H9 (cell line): ENCODE results near the gene LETM1. TPM values are rescaled to one million over a fixed set of nuclear protein-coding genes. Genes with fewer than 3 reads are reported as not detected.

ENCODE experiments used
- DNase-seq: peaks from one replicate; pipeline ENCODE4 v3.0.0-alpha.2; 2017
- H2AFZ ChIP-seq: one replicate; pipeline ENCODE4 v1.6.1; 2013; ENCODE audit warnings: mild to moderate bottlenecking, low read length, control low read depth, moderate library complexity
- H2AK5ac ChIP-seq: 2 replicates; pipeline ENCODE4 v1.6.1; 2013; ENCODE audit warnings: low read length, control low read depth, mixed read lengths; ENCODE audit not compliant: insufficient read length
- H2BK120ac ChIP-seq: one replicate; pipeline ENCODE4 v1.6.1; 2013; ENCODE audit warnings: low read depth, mild to moderate bottlenecking, low read length, control low read depth, inconsistent platforms; ENCODE audit not compliant: poor library complexity, severe bottlenecking
- H2BK12ac ChIP-seq: 2 replicates; pipeline ENCODE4 v1.6.1; 2013; ENCODE audit warnings: low read length, control low read depth, mixed read lengths, low read depth; ENCODE audit not compliant: insufficient read length
- H2BK15ac ChIP-seq: 2 replicates; pipeline ENCODE4 v1.6.1; 2013; ENCODE audit warnings: low read depth, low read length, control low read depth
- H2BK20ac ChIP-seq: one replicate; pipeline ENCODE4 v1.6.1; 2013; ENCODE audit warnings: low read depth, mild to moderate bottlenecking, low read length, control low read depth, inconsistent platforms; ENCODE audit not compliant: poor library complexity, severe bottlenecking
- H2BK5ac ChIP-seq: 2 replicates; pipeline ENCODE4 v1.6.1; 2013; ENCODE audit warnings: low read length, control low read depth, mixed read lengths; ENCODE audit not compliant: insufficient read length
- H3K14ac ChIP-seq: 2 replicates; pipeline ENCODE4 v1.6.1; 2013; ENCODE audit warnings: low read length, control low read depth; ENCODE audit not compliant: insufficient read depth
- H3K18ac ChIP-seq: 2 replicates; pipeline ENCODE4 v1.6.1; 2013; ENCODE audit warnings: low read depth, mild to moderate bottlenecking, mixed read lengths, low read length, control low read depth; ENCODE audit not compliant: insufficient read length
- H3K23ac ChIP-seq: 2 replicates; pipeline ENCODE4 v1.6.1; 2013; ENCODE audit warnings: low read length, control low read depth, mixed read lengths, low read depth; ENCODE audit not compliant: insufficient read length
- H3K23me2 ChIP-seq: 2 replicates; pipeline ENCODE4 v1.6.1; 2013; ENCODE audit warnings: low read depth, mild to moderate bottlenecking, mixed read lengths, low read length, control low read depth; ENCODE audit not compliant: insufficient read length, poor library complexity, severe bottlenecking
- H3K27ac ChIP-seq: 2 replicates; pipeline ENCODE4 v1.5.1; 2013; ENCODE audit warnings: low read length, control low read depth, mixed read lengths, low read depth; ENCODE audit not compliant: insufficient read length
- H3K27me3 ChIP-seq: 2 replicates; pipeline ENCODE4 v1.6.1; 2013; ENCODE audit warnings: low read length, control low read depth, inconsistent platforms; ENCODE audit not compliant: insufficient read depth
- H3K4ac ChIP-seq: 2 replicates; pipeline ENCODE4 v1.6.1; 2013; ENCODE audit warnings: low read depth, mild to moderate bottlenecking, control low read depth, inconsistent platforms, low read length, moderate library complexity
- H3K4me1 ChIP-seq: 2 replicates; pipeline ENCODE4 v1.6.1; 2013; ENCODE audit warnings: low read length, control low read depth, inconsistent platforms; ENCODE audit not compliant: insufficient read depth
- H3K4me2 ChIP-seq: 2 replicates; pipeline ENCODE4 v1.6.1; 2013; ENCODE audit warnings: low read length, control low read depth, mixed read lengths; ENCODE audit not compliant: insufficient read length, insufficient read depth
- H3K56ac ChIP-seq: 2 replicates; pipeline ENCODE4 v1.6.1; 2013; ENCODE audit warnings: low read depth, mild to moderate bottlenecking, mixed read lengths, low read length, control low read depth; ENCODE audit not compliant: insufficient read length
- H3K79me1 ChIP-seq: 2 replicates; pipeline ENCODE4 v1.6.1; 2013; ENCODE audit warnings: low read depth, mild to moderate bottlenecking, moderate library complexity, low read length, control low read depth, inconsistent platforms; ENCODE audit not compliant: insufficient read depth, poor library complexity, severe bottlenecking
- H3K79me2 ChIP-seq: 2 replicates; pipeline ENCODE4 v1.6.1; 2013; ENCODE audit warnings: low read length, control low read depth, inconsistent platforms; ENCODE audit not compliant: insufficient read depth
- H3K9ac ChIP-seq: 2 replicates; pipeline ENCODE4 v1.6.1; 2013; ENCODE audit warnings: low read length, control low read depth, mixed read lengths; ENCODE audit not compliant: insufficient read length; ENCODE audit errors: extremely low read depth
- H3K9me3 ChIP-seq: one replicate; pipeline ENCODE4 v1.6.1; 2013; ENCODE audit warnings: low read depth, low read length, inconsistent platforms; ENCODE audit not compliant: control insufficient read depth
- H3T11ph ChIP-seq: one replicate; pipeline ENCODE4 v1.6.1; 2013; ENCODE audit warnings: mild to moderate bottlenecking, low read length, control low read depth, inconsistent platforms
- H4K20me1 ChIP-seq: one replicate; pipeline ENCODE4 v1.6.1; 2013; ENCODE audit not compliant: control insufficient read depth, insufficient read length, insufficient read depth
- H4K5ac ChIP-seq: 2 replicates; pipeline ENCODE4 v1.6.1; 2013; ENCODE audit warnings: low read depth, mild to moderate bottlenecking, mixed read lengths, low read length, control low read depth; ENCODE audit not compliant: insufficient read length
- H4K8ac ChIP-seq: replicated peaks from 2 replicates; pipeline ENCODE4 v1.6.1; 2013; ENCODE audit warnings: low read length, control low read depth, mixed read lengths, low read depth; ENCODE audit not compliant: insufficient read length
- H4K91ac ChIP-seq: 2 replicates; pipeline ENCODE4 v1.6.1; 2013; ENCODE audit warnings: low read depth, mild to moderate bottlenecking, moderate library complexity, mixed read lengths, low read length, control low read depth; ENCODE audit not compliant: insufficient read length
- H3K27ac Mint-ChIP-seq, 3 experiments: 2 replicates in 2 of 3; 3 replicates in 1 of 3; pipeline ENCODE4 v1.8.0; 2020 to 2021; ENCODE audit warnings: mixed read lengths in 3 of 3, mild to moderate bottlenecking in 1 of 3, moderate library complexity in 1 of 3
- H3K27me3 Mint-ChIP-seq: 2 replicates; pipeline ENCODE4 v1.8.0; 2021; ENCODE audit warnings: low read depth, mild to moderate bottlenecking, moderate library complexity, mixed read lengths
- H3K36me3 Mint-ChIP-seq, 3 experiments: 2 replicates in 2 of 3; 3 replicates in 1 of 3; pipeline ENCODE4 v1.8.0; 2020 to 2021; ENCODE audit warnings: low read depth in 3 of 3, mixed read lengths in 3 of 3; ENCODE audit not compliant: insufficient read depth in 1 of 3
- H3K4me1 Mint-ChIP-seq, 2 experiments: 2 replicates each; pipeline ENCODE4 v1.8.0; 2020; ENCODE audit warnings: mixed read lengths in 2 of 2
- H3K4me3 Mint-ChIP-seq, 2 experiments: 2 replicates in 1 of 2; 3 replicates in 1 of 2; pipeline ENCODE4 v1.8.0; 2020 to 2021; ENCODE audit warnings: mild to moderate bottlenecking in 2 of 2, mixed read lengths in 2 of 2, moderate library complexity in 1 of 2
- H3K9me3 Mint-ChIP-seq, 2 experiments: 2 replicates in 1 of 2; 3 replicates in 1 of 2; pipeline ENCODE4 v1.8.0; 2020; ENCODE audit warnings: mild to moderate bottlenecking in 2 of 2, mixed read lengths in 2 of 2, moderate library complexity in 1 of 2
- WGBS: extraction: QIAGEN DNeasy Blood & Tissue Kit; methylation state at CpG from one replicate; pipeline ENCODE4 v1.1.7; 2013; ENCODE audit warnings: missing lambda C conversion rate, low lambda C conversion rate, mixed read lengths; ENCODE audit not compliant: insufficient read length; ENCODE audit errors: extremely low coverage; 5-methylcytosine and 5-hydroxymethylcytosine counted together
- total RNA-seq: library from RNA; stranded (reverse); gene quantifications from 2 replicates; pipeline ENCODE4 v1.2.1, GENCODE V29; 2021
- TF ChIP-seq, protein P1 (sequence below): fragments of 200-600 bp; sonication (generic); conservative IDR thresholded peaks from 3 replicates; pipeline ENCODE4 v1.8.0; 2021; ENCODE audit warnings: antibody characterized with exemption, mild to moderate bottlenecking

The LETM1 gene
- total RNA-seq, 1 experiment from 2014 or later, result 43.4 TPM

DNA sequence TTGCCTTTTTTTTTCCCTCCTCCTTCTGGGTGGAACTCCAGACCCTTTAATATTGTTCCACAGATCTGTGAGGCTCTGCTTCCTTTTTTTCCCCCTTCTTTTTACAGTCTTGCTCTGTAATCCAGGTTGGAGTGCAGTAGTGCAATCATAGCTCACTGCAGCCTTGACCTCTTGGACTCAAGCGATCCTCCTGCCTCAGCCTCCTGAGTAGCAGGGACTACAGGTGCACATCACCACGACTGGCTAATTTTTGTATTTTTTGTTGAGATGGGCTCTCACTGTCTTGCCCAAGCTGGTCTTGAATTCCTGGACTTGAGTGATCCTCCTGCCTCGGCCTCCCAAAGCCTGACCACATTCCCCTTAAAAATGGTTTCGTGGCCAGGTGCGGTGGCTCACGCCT is 42.1 kb upstream of the LETM1 start:
- Histone ChIP-seq H3K56ac (no peak overlapping the region), H2BK120ac (no peak overlapping the region), H2BK20ac (no peak overlapping the region), H3K79me1 (peaks cover 3% of the 10 kb centered on the region), H2BK5ac (no peak overlapping the region), H2BK12ac (no peak overlapping the region), H2AK5ac (no peak overlapping the region), H4K91ac (no peak overlapping the region), H3K18ac (no peak overlapping the region), H3K23ac (no peak overlapping the region), H3K4me1 (no peaks in the 10 kb centered on the region), H4K20me1 (no peaks in the 10 kb centered on the region), H4K8ac (no peak overlapping the region), H3K4me2 (no peak overlapping the region), H3K4ac (no peak overlapping the region), H2AFZ (no peak overlapping the region), H2BK15ac (no peak overlapping the region), H3K9ac (no peak overlapping the region), H3K27me3 (no peaks in the 10 kb centered on the region), H4K5ac (no peak overlapping the region), H3K9me3 (no peaks in the 10 kb centered on the region), H3T11ph (no peak overlapping the region), H3K27ac (no peak overlapping the region), H3K14ac (no peak overlapping the region), H3K79me2 (peaks cover 10% of the 10 kb centered on the region; the same call in 1 of the 2 replicates), H3K23me2 (no peaks in the 10 kb centered on the region)
- Mint-ChIP-seq H3K4me3 (no peak overlapping the region), H3K4me1 (peaks cover 6 to 10% of the 10 kb centered on the region in 2 experiments), H3K9me3 (no peaks in the 10 kb centered on the region), H3K27ac (no peak overlapping the region), H3K27me3 (peaks cover 1% of the 10 kb centered on the region; the same call in 1 of the 2 replicates), H3K36me3 (peaks cover 22 to 39% (median 34%) of the 10 kb centered on the region in 3 experiments; a peak in 6 of 7 replicates)
- DNase-seq, result no peak
- no CpG with 5 or more reads among the region's 6 CpGs for WGBS
- TF ChIP-seq, protein P1, sequence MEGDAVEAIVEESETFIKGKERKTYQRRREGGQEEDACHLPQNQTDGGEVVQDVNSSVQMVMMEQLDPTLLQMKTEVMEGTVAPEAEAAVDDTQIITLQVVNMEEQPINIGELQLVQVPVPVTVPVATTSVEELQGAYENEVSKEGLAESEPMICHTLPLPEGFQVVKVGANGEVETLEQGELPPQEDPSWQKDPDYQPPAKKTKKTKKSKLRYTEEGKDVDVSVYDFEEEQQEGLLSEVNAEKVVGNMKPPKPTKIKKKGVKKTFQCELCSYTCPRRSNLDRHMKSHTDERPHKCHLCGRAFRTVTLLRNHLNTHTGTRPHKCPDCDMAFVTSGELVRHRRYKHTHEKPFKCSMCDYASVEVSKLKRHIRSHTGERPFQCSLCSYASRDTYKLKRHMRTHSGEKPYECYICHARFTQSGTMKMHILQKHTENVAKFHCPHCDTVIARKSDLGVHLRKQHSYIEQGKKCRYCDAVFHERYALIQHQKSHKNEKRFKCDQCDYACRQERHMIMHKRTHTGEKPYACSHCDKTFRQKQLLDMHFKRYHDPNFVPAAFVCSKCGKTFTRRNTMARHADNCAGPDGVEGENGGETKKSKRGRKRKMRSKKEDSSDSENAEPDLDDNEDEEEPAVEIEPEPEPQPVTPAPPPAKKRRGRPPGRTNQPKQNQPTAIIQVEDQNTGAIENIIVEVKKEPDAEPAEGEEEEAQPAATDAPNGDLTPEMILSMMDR, result no peak
